Measurements from ENCODE around the gene RNF32.

The RNF32 gene

GRCh38 chr7:156614434-156615264, 25.9 kb upstream of the RNF32 start:
- no peak for ATAC-seq
- no peak for TF ChIP-seq POU6F1 (CRISPR knock-in tag; IDR thresholded peaks at IDR 0.05; ENCODE audit: borderline replicate concordance, low read depth)
- no peak for TF ChIP-seq TSHZ2 (CRISPR knock-in tag; IDR thresholded peaks at IDR 0.05)
- no peak for TF ChIP-seq TOX (CRISPR knock-in tag; IDR thresholded peaks at IDR 0.05; ENCODE audit: borderline replicate concordance)

- ATAC-seq = peak; percentile 62
- TF ChIP-seq ZNF565 (CRISPR knock-in tag; conservative IDR thresholded peaks at IDR 0.05; ENCODE audit: low read depth) (no peak), CREB5 (CRISPR knock-in tag; IDR thresholded peaks at IDR 0.05; ENCODE audit: low read depth) (no peak), ARNTL (CRISPR knock-in tag; IDR thresholded peaks at IDR 0.05; ENCODE audit: borderline replicate concordance, low read depth) (no peak), ZC3H10 (CRISPR knock-in tag; IDR thresholded peaks at IDR 0.05) (no peak), SNAI2 (CRISPR knock-in tag; IDR thresholded peaks at IDR 0.05) (no peak), ESRRG (CRISPR knock-in tag; IDR thresholded peaks at IDR 0.05) (no peak), PPARA (CRISPR knock-in tag; IDR thresholded peaks at IDR 0.05; ENCODE audit: borderline replicate concordance) (no peak)
Observed at GRCh38 chr7:156616269-156617202, 24.0 kb upstream of the RNF32 start.

- no peak for ATAC-seq
Observed at GRCh38 chr7:156617215-156617614, 23.4 kb upstream of the RNF32 start.

More at GRCh38 chr7:156617215-156617614, 23.4 kb upstream of the RNF32 start:
- TF ChIP-seq TCF4 (CRISPR knock-in tag; IDR thresholded peaks at IDR 0.05; ENCODE audit: borderline replicate concordance) (no peak), PATZ1 (CRISPR knock-in tag; IDR thresholded peaks at IDR 0.05; ENCODE audit: borderline replicate concordance) (no peak), ARNTL (CRISPR knock-in tag; IDR thresholded peaks at IDR 0.05; ENCODE audit: borderline replicate concordance, low read depth) (no peak), PPARA (CRISPR knock-in tag; IDR thresholded peaks at IDR 0.05; ENCODE audit: borderline replicate concordance) (no peak), ZC3H10 (CRISPR knock-in tag; IDR thresholded peaks at IDR 0.05) (no peak), ZNF8 (CRISPR knock-in tag; IDR thresholded peaks at IDR 0.05) (no peak), ZFP30 (CRISPR knock-in tag; IDR thresholded peaks at IDR 0.05) (no peak), OSR1 (CRISPR knock-in tag; IDR thresholded peaks at IDR 0.05) (no peak), CSDC2 (CRISPR knock-in tag; IDR thresholded peaks at IDR 0.05) (no peak), GLIS3 (CRISPR knock-in tag; IDR thresholded peaks at IDR 0.05) (no peak), ZNF70 (CRISPR knock-in tag; IDR thresholded peaks at IDR 0.05) (no peak), ISL1 (CRISPR knock-in tag; IDR thresholded peaks at IDR 0.05) (no peak), TOX (CRISPR knock-in tag; IDR thresholded peaks at IDR 0.05; ENCODE audit: borderline replicate concordance) (no peak)
